Measurements from ENCODE around the gene MEIKIN. TPM values are rescaled to one million over a fixed set of nuclear protein-coding genes. Genes with fewer than 3 reads are reported as not detected.

The MEIKIN gene
- total RNA-seq, 1 donor from 2014 or later, result not detected

DNA sequence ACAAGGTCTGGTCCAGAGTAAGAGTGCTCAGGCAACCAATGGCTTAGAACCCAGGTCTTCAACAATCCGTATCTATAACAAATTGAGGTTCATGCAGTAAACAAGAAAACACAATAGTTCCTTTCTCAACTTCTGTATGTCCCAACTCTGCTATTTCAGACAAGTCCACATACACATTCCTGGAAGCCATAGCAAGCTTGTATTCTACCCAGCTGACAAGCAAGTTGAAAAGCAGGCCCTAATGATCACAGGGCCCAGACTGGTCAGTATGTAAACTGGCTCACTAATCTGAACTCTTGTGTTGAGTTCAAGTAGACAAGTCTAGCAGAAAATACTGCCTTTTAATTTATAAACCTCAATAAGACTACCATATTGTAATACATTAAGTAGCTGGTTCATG, 175.5 kb downstream of the MEIKIN start:
- Histone ChIP-seq H3K79me2 (ENCODE audit: low read depth) (peaks cover 63% of the 10 kb centered on the region), H4K20me1 (ENCODE audit: low read depth) (peaks cover 27% of the 10 kb centered on the region), H3K4me3 (no peak overlapping the region), H3K27ac (no peak overlapping the region), H3K27me3 (no peaks in the 10 kb centered on the region), H3K4me1 (no peaks in the 10 kb centered on the region), H2AFZ (replicated peaks) (no peak overlapping the region), H3F3A (ENCODE audit: low read depth) (no peaks in the 10 kb centered on the region), H3K9ac (no peak overlapping the region), H3K4me2 (no peak overlapping the region), H3K9me3 (ENCODE audit: low read depth) (no peaks in the 10 kb centered on the region), H3K36me3 (no peaks in the 10 kb centered on the region)
- Mint-ChIP-seq H3K36me3 (peaks cover 12% of the 10 kb centered on the region), H3K4me3 (no peak overlapping the region), H3K4me1 (no peaks in the 10 kb centered on the region), H3K27ac (no peak overlapping the region), H3K9me3 (peaks cover 10% of the 10 kb centered on the region), H3K27me3 (ENCODE audit: insufficient read depth, low read depth) (no peaks in the 10 kb centered on the region)
- no peak for DNase-seq (ENCODE audit: low spot score)
- TF ChIP-seq EZH2 (IDR thresholded peaks at IDR 0.05) (no peak), EZH2phosphoT487 (IDR thresholded peaks at IDR 0.05) (no peak)
- TF ChIP-seq, protein P1, sequence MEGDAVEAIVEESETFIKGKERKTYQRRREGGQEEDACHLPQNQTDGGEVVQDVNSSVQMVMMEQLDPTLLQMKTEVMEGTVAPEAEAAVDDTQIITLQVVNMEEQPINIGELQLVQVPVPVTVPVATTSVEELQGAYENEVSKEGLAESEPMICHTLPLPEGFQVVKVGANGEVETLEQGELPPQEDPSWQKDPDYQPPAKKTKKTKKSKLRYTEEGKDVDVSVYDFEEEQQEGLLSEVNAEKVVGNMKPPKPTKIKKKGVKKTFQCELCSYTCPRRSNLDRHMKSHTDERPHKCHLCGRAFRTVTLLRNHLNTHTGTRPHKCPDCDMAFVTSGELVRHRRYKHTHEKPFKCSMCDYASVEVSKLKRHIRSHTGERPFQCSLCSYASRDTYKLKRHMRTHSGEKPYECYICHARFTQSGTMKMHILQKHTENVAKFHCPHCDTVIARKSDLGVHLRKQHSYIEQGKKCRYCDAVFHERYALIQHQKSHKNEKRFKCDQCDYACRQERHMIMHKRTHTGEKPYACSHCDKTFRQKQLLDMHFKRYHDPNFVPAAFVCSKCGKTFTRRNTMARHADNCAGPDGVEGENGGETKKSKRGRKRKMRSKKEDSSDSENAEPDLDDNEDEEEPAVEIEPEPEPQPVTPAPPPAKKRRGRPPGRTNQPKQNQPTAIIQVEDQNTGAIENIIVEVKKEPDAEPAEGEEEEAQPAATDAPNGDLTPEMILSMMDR (IDR thresholded peaks at IDR 0.05), result no peak

DNA sequence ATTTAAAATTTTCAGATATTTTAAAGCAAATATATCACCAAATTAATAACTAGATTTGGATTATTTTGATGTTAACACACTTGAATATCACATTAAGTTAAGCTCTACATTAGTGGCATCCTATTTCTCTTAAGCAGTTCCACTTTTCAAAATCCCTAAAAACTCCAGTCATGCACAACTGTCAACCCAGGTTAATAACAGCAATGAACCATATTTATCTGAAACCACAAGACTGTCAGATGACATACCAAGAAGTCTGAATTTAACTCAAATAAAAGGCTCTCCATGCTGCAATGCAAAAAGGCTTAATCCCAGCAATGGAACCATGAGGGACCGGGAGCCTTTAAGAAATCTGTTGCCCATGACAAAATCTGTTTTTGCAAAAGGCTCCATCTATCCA, 176.1 kb downstream of the MEIKIN start:
- Histone ChIP-seq H4K20me1 (ENCODE audit: low read depth) (peaks cover 22% of the 10 kb centered on the region), H3F3A (ENCODE audit: low read depth) (no peaks in the 10 kb centered on the region)
- H3K4me1 Mint-ChIP-seq, result no peaks in the 10 kb centered on the region

DNA sequence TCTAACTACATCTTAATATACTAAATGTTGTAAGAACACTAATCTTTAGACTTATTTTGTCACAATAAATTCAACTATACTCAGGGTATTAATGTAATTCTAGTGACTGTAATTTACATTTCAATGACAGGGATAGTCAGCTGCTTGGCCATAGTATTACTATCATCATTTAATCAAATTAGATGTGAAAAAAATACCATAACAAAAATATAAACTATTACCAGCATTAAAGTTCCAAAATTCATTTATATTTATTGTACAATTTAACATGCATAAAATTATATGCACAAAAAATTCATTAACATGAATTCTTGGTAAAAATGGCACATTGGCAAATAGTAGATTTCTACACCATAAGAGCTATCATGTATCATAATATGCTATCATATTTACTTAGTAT, 177.6 kb downstream of the MEIKIN start:
- no peaks in the 10 kb centered on the region for H3F3A ChIP-seq (ENCODE audit: low read depth)
- no peaks in the 10 kb centered on the region for H3K36me3 ChIP-seq
- H3K4me1 ChIP-seq, result no peaks in the 10 kb centered on the region
- H3K27me3 ChIP-seq, result no peaks in the 10 kb centered on the region
- no peak overlapping the region for H3K4me3 ChIP-seq
- H2AFZ ChIP-seq (replicated peaks), result no peak overlapping the region
- Mint-ChIP-seq H3K36me3 (peaks cover 16% of the 10 kb centered on the region), H3K27ac (no peak overlapping the region), H3K27me3 (ENCODE audit: insufficient read depth, low read depth) (no peaks in the 10 kb centered on the region), H3K9me3 (peaks cover 18% of the 10 kb centered on the region), H3K4me3 (no peak overlapping the region), H3K4me1 (no peaks in the 10 kb centered on the region)
- H3K79me2 ChIP-seq (ENCODE audit: low read depth), result peaks cover 64% of the 10 kb centered on the region
- no peak overlapping the region for H3K4me2 ChIP-seq
- H3K9me3 ChIP-seq (ENCODE audit: low read depth), result no peaks in the 10 kb centered on the region
- no peak overlapping the region for H3K9ac ChIP-seq
- H4K20me1 ChIP-seq (ENCODE audit: low read depth), result peaks cover 17% of the 10 kb centered on the region
- no peak overlapping the region for H3K27ac ChIP-seq
- TF ChIP-seq EZH2 (IDR thresholded peaks at IDR 0.05) (no peak), EZH2phosphoT487 (IDR thresholded peaks at IDR 0.05) (no peak)
- TF ChIP-seq, protein P1 (IDR thresholded peaks at IDR 0.05), result no peak
- no peak for DNase-seq (ENCODE audit: low spot score)

More for the DNA sequence above, 176.1 kb downstream of the MEIKIN start:
- H3K9ac ChIP-seq, result no peak overlapping the region
- H3K27me3 Mint-ChIP-seq (ENCODE audit: insufficient read depth, low read depth), result no peaks in the 10 kb centered on the region
- TF ChIP-seq EZH2 (IDR thresholded peaks at IDR 0.05) (no peak), EZH2phosphoT487 (IDR thresholded peaks at IDR 0.05) (no peak)
- TF ChIP-seq, protein P1 (IDR thresholded peaks at IDR 0.05), result no peak
- no peaks in the 10 kb centered on the region for H3K36me3 ChIP-seq
- no peak overlapping the region for H3K4me3 Mint-ChIP-seq
- H3K27ac Mint-ChIP-seq, result no peak overlapping the region
- no peaks in the 10 kb centered on the region for H3K9me3 ChIP-seq (ENCODE audit: low read depth)
- peaks cover 11% of the 10 kb centered on the region for H3K36me3 Mint-ChIP-seq
- peaks cover 65% of the 10 kb centered on the region for H3K79me2 ChIP-seq (ENCODE audit: low read depth)
- no peak for DNase-seq (ENCODE audit: low spot score)
- H2AFZ ChIP-seq (replicated peaks), result no peak overlapping the region
- no peak overlapping the region for H3K27ac ChIP-seq
- no peaks in the 10 kb centered on the region for H3K4me1 ChIP-seq
- no peak overlapping the region for H3K4me3 ChIP-seq
- H3K4me2 ChIP-seq, result no peak overlapping the region
- peaks cover 10% of the 10 kb centered on the region for H3K9me3 Mint-ChIP-seq
- H3K27me3 ChIP-seq, result no peaks in the 10 kb centered on the region
